Measurements from ENCODE around the gene KRT12.
"Not testable (repeated sequence)": the region's sequence is repeated elsewhere in the genome, so short reads cannot be mapped to it uniquely, and the experiment has no call there.

Gene KRT12

GRCh38 chr17:40883626-40884334, 16.8 kb upstream of the KRT12 start:
- no peak for DNase-seq (ENCODE audit: low read depth in 2 of 2)

- no peak for DNase-seq (ENCODE audit: low read depth in 2 of 2)
Measured at GRCh38 chr17:40883031-40883430, 16.0 kb upstream of the KRT12 start.

- no peak for DNase-seq (ENCODE audit: low read depth in 2 of 2)
Measured at GRCh38 chr17:40879026-40879425, 12.0 kb upstream of the KRT12 start.

GRCh38 chr17:40878044-40878443, 11.0 kb upstream of the KRT12 start:
- no peak for DNase-seq (ENCODE audit: low read depth in 2 of 2)

- no peak for DNase-seq (ENCODE audit: low read depth in 2 of 2)
Measured at GRCh38 chr17:40873801-40874200, 6.8 kb upstream of the KRT12 start.

- DNase-seq (ENCODE audit: low read depth in 2 of 2) = no peak
Measured at GRCh38 chr17:40873255-40873654, 6.2 kb upstream of the KRT12 start.

- DNase-seq (ENCODE audit: low read depth in 2 of 2) = no peak
Measured at GRCh38 chr17:40872416-40872815, 5.4 kb upstream of the KRT12 start.

GRCh38 chr17:40871316-40871715, 4.3 kb upstream of the KRT12 start:
- DNase-seq (ENCODE audit: low read depth in 2 of 2) = no peak

GRCh38 chr17:40870136-40870535, 3.1 kb upstream of the KRT12 start:
- no peak for DNase-seq (ENCODE audit: low read depth in 2 of 2)

- DNase-seq (ENCODE audit: low read depth in 2 of 2) = no peak
Measured at GRCh38 chr17:40864661-40865390, 2.2 kb downstream of the KRT12 start.

GRCh38 chr17:40862985-40863733, 3.9 kb downstream of the KRT12 start:
- DNase-seq (ENCODE audit: low read depth in 2 of 2) = peak in 1 of 2 donors; percentile 4

- DNase-seq (ENCODE audit: low read depth in 2 of 2) = no peak
Measured at GRCh38 chr17:40859536-40859935, 7.5 kb downstream of the KRT12 start.

- DNase-seq (ENCODE audit: low read depth in 2 of 2) = not testable (repeated sequence)
Measured at GRCh38 chr17:40858667-40859066, 8.4 kb downstream of the KRT12 start.

- DNase-seq (ENCODE audit: low read depth in 2 of 2) = no peak
Measured at GRCh38 chr17:40857535-40857934, 9.5 kb downstream of the KRT12 start.

- DNase-seq (ENCODE audit: low read depth in 2 of 2) = no peak
Measured at GRCh38 chr17:40854175-40854814, 12.7 kb downstream of the KRT12 start.

GRCh38 chr17:40852364-40852763, 14.7 kb downstream of the KRT12 start:
- DNase-seq (ENCODE audit: low read depth in 2 of 2) = no peak

- no peak for DNase-seq (ENCODE audit: low read depth in 2 of 2)
Measured at GRCh38 chr17:40850293-40850972, 16.6 kb downstream of the KRT12 start.

GRCh38 chr17:40849723-40850122, 17.3 kb downstream of the KRT12 start:
- DNase-seq (ENCODE audit: low read depth in 2 of 2) = no peak

- DNase-seq (ENCODE audit: low read depth in 2 of 2) = no peak
Measured at GRCh38 chr17:40848583-40849235, 18.3 kb downstream of the KRT12 start.

- DNase-seq (ENCODE audit: low read depth in 2 of 2) = no peak
Measured at GRCh38 chr17:40846515-40847144, 20.4 kb downstream of the KRT12 start.

Data from stimulated activated CD8-positive, alpha-beta memory T cell treated with anti-CD3 and anti-CD28 coated beads, Interleukin-2, amount 100 ng/mL, for 48 hours (primary cell).